Measurements from ENCODE around the gene ZNF333. TPM values are rescaled to one million over a fixed set of nuclear protein-coding genes. Genes with fewer than 3 reads are reported as not detected.

Gene ZNF333
- total and polyA plus RNA-seq, 2 donors from 2014 or later, result 4.1 to 20.8 TPM

- no peak for TF ChIP-seq CTCF (IDR thresholded peaks at IDR 0.05; ENCODE audit: borderline replicate concordance, extremely low read depth, insufficient read depth)
- intact Hi-C loops (cut with DNase I), result no loop called here
- Histone ChIP-seq H3K4me3 (ENCODE audit: low read length in 3 of 3) (no peak overlapping the region), H3K4me1 (ENCODE audit: control insufficient read depth in 2 of 3, insufficient read depth in 2 of 3, low read depth in 1 of 3, low read length in 3 of 3) (no peaks in the 10 kb centered on the region), H3K36me3 (ENCODE audit: control insufficient read depth in 2 of 3, insufficient read depth in 3 of 3, low read length in 3 of 3) (no peaks in the 10 kb centered on the region), H3K27ac (ENCODE audit: low read depth in 2 of 2, low read length in 2 of 2) (no peak overlapping the region), H3K9me3 (ENCODE audit: control insufficient read depth in 2 of 3, insufficient read depth in 1 of 3, low read length in 3 of 3) (no peaks in the 10 kb centered on the region), H3K27me3 (ENCODE audit: control insufficient read depth, insufficient read depth, low read length) (no peaks in the 10 kb centered on the region), H3K9ac (ENCODE audit: low read length in 3 of 3) (no peak overlapping the region)
- DNase-seq (no peak), FAIRE-seq (no peak)
These were observed 29.9 kb upstream of the ZNF333 start for GRCh38 chr19:14659874-14660489.

GRCh38 chr19:14661372-14661924, 28.4 kb upstream of the ZNF333 start:
- no peaks in the 10 kb centered on the region for H3K27me3 ChIP-seq (ENCODE audit: control insufficient read depth, insufficient read depth, low read length)
- DNase-seq (peak in 1 of 5 donors; percentile 4), FAIRE-seq (no peak)
- no peaks in the 10 kb centered on the region for H3K4me1 ChIP-seq (ENCODE audit: control insufficient read depth in 2 of 3, insufficient read depth in 2 of 3, low read depth in 1 of 3, low read length in 3 of 3)
- intact Hi-C loops (cut with DNase I), result no loop called here
- no peak for TF ChIP-seq CTCF (IDR thresholded peaks at IDR 0.05; ENCODE audit: borderline replicate concordance, extremely low read depth, insufficient read depth)
- no peaks in the 10 kb centered on the region for H3K36me3 ChIP-seq (ENCODE audit: control insufficient read depth in 2 of 3, insufficient read depth in 3 of 3, low read length in 3 of 3)
- no peak overlapping the region for H3K27ac ChIP-seq (ENCODE audit: low read depth in 2 of 2, low read length in 2 of 2)
- H3K4me3 ChIP-seq (ENCODE audit: low read length in 3 of 3), result no peak overlapping the region
- H3K9ac ChIP-seq (ENCODE audit: low read length in 3 of 3), result no peak overlapping the region
- H3K9me3 ChIP-seq (ENCODE audit: control insufficient read depth in 2 of 3, insufficient read depth in 1 of 3, low read length in 3 of 3), result no peaks in the 10 kb centered on the region

GRCh38 chr19:14669940-14670339, 19.9 kb upstream of the ZNF333 start:
- no peaks in the 10 kb centered on the region for H3K36me3 ChIP-seq (ENCODE audit: control insufficient read depth in 2 of 3, insufficient read depth in 3 of 3, low read length in 3 of 3)
- H3K27me3 ChIP-seq (ENCODE audit: control insufficient read depth, insufficient read depth, low read length), result no peaks in the 10 kb centered on the region
- TF ChIP-seq CTCF (IDR thresholded peaks at IDR 0.05; ENCODE audit: borderline replicate concordance, extremely low read depth, insufficient read depth), result no peak
- intact Hi-C loops (cut with DNase I), result no loop called here
- FAIRE-seq, result no peak
- DNase-seq, result no peak
- H3K9me3 ChIP-seq (ENCODE audit: control insufficient read depth in 2 of 3, insufficient read depth in 1 of 3, low read length in 3 of 3), result peaks cover 0 to 13% (median 0%) of the 10 kb centered on the region in 3 donors
- no peak overlapping the region for H3K9ac ChIP-seq (ENCODE audit: low read length in 3 of 3)
- H3K4me1 ChIP-seq (ENCODE audit: control insufficient read depth in 2 of 3, insufficient read depth in 2 of 3, low read depth in 1 of 3, low read length in 3 of 3), result no peaks in the 10 kb centered on the region
- H3K4me3 ChIP-seq (ENCODE audit: low read length in 3 of 3), result no peak overlapping the region
- no peak overlapping the region for H3K27ac ChIP-seq (ENCODE audit: low read depth in 2 of 2, low read length in 2 of 2)
